Measurements from ENCODE around the gene ABCA2. TPM values are rescaled to one million over a fixed set of nuclear protein-coding genes. Genes with fewer than 3 reads are reported as not detected.

Gene ABCA2
- total RNA-seq, 1 donor from 2014 or later = 55.1 TPM

GRCh38 chr9:137062384-137062783, 34.3 kb upstream of the ABCA2 start:
- no peak for DNase-seq (ENCODE audit: extremely low spot score, unreplicated experiment)
- Mint-ChIP-seq H3K9me3 (ENCODE audit: unreplicated experiment) (no peaks in the 10 kb centered on the region), H3K4me1 (ENCODE audit: unreplicated experiment) (peaks cover 8% of the 10 kb centered on the region), H3K4me3 (ENCODE audit: unreplicated experiment) (no peak overlapping the region), H3K27ac (ENCODE audit: unreplicated experiment) (no peak overlapping the region), H3K27me3 (ENCODE audit: unreplicated experiment) (no peaks in the 10 kb centered on the region), H3K36me3 (ENCODE audit: unreplicated experiment) (no peaks in the 10 kb centered on the region)
- TF ChIP-seq, protein P1, sequence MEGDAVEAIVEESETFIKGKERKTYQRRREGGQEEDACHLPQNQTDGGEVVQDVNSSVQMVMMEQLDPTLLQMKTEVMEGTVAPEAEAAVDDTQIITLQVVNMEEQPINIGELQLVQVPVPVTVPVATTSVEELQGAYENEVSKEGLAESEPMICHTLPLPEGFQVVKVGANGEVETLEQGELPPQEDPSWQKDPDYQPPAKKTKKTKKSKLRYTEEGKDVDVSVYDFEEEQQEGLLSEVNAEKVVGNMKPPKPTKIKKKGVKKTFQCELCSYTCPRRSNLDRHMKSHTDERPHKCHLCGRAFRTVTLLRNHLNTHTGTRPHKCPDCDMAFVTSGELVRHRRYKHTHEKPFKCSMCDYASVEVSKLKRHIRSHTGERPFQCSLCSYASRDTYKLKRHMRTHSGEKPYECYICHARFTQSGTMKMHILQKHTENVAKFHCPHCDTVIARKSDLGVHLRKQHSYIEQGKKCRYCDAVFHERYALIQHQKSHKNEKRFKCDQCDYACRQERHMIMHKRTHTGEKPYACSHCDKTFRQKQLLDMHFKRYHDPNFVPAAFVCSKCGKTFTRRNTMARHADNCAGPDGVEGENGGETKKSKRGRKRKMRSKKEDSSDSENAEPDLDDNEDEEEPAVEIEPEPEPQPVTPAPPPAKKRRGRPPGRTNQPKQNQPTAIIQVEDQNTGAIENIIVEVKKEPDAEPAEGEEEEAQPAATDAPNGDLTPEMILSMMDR (IDR thresholded peaks at IDR 0.05) = no peak

DNA sequence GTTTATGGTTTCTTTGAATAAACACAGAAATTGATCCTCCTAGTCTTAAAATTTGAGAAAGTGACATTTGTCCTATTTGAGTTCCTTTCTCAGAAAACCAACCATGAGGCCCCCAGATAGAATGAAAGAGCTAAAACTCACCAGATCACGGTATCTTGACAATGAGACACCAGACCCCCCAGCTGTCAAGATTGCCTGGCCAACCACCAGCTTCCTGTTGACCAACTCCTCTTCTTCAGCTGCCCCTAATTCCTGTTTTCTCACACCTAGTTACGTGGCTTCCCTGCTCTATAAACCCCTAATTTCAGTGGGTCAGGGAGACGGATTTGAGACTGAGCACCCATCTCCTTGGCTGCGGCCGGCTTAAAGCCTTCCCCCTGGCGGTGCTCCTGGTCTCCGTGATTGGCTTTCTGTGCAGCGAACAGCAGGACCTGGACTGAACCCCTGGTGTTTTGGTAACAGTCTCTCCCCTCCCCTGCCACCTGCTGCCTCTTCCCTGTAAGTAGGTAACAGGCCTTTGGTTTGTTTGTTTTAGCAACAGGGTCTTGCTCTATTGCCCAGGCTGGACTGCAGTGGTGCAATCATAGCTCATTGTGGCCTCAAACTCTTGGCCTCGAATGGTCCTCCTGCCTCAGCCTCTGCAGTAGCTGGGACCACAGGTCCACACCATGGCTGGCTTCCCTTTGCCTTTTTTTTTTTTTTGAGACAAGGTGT, 30.6 kb upstream of the ABCA2 start:
- TF ChIP-seq, protein P1 (IDR thresholded peaks at IDR 0.05) = no peak

DNA sequence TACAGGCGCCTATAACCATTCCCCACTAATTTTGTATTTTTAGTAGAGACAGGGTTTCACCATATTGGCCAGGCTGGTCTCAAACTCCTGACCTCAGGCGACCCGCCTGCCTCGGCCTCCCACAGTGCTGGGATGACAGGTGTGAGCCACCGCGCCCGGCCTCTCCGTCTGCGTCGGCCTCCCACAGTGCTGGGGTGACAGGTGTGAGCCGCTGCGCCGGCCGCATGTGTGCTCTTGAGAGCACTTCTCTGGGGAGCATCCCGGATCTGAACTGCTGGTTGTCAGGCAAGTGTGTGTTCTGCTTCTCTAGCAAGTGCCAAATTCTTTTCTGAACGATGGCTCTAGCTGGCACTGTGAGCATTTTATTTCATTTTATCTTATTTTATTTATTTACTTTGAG, 29.5 kb upstream of the ABCA2 start:
- Mint-ChIP-seq H3K36me3 (ENCODE audit: unreplicated experiment) (no peaks in the 10 kb centered on the region), H3K27me3 (ENCODE audit: unreplicated experiment) (peaks cover 5% of the 10 kb centered on the region), H3K4me3 (ENCODE audit: unreplicated experiment) (no peak overlapping the region)

More for the DNA sequence above, 30.6 kb upstream of the ABCA2 start:
- Mint-ChIP-seq H3K27me3 (ENCODE audit: unreplicated experiment) (no peaks in the 10 kb centered on the region), H3K27ac (ENCODE audit: unreplicated experiment) (no peak overlapping the region), H3K4me1 (ENCODE audit: unreplicated experiment) (peaks cover 25% of the 10 kb centered on the region), H3K36me3 (ENCODE audit: unreplicated experiment) (no peaks in the 10 kb centered on the region), H3K9me3 (ENCODE audit: unreplicated experiment) (no peaks in the 10 kb centered on the region), H3K4me3 (ENCODE audit: unreplicated experiment) (no peak overlapping the region)
- no peak for DNase-seq (ENCODE audit: extremely low spot score, unreplicated experiment)

DNA sequence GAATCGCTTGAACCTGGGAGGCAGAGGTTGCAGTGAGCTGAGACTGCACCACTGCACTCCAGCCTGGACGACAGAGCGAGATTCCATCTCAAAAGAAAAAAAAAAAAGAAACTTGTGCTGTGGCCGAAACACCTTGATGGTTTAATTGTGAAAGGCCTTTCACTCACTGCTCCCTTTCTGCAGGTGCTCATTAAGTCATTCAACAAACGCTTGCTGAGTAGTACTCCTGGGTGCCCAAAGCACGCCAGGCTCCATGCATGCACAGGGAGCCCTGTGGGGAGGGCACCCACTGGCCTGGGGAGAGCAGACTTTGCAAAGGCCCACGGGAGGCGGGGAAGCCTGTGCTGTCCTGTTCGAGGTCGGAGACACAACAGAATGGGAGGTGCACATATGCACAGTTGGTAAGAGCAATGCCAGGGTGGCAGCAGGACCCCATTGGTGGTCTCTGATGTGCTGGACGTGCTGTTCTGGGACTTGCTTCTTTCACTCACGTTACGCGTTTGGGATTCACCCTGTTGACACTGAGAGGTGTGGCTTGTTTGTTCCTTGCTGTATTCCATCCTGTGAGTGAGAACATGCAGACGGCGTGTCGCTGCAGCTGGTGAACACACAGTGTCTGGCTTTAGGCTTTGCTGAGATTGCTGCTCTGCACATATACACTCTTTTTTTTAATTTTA, 28.8 kb upstream of the ABCA2 start:
- TF ChIP-seq, protein P1 (IDR thresholded peaks at IDR 0.05) = no peak
- Mint-ChIP-seq H3K27ac (ENCODE audit: unreplicated experiment) (no peak overlapping the region), H3K36me3 (ENCODE audit: unreplicated experiment) (no peaks in the 10 kb centered on the region), H3K9me3 (ENCODE audit: unreplicated experiment) (no peaks in the 10 kb centered on the region), H3K4me1 (ENCODE audit: unreplicated experiment) (peaks cover 25% of the 10 kb centered on the region), H3K27me3 (ENCODE audit: unreplicated experiment) (peaks cover 5% of the 10 kb centered on the region), H3K4me3 (ENCODE audit: unreplicated experiment) (no peak overlapping the region)
- no peak for DNase-seq (ENCODE audit: extremely low spot score, unreplicated experiment)

More for the DNA sequence above, 29.5 kb upstream of the ABCA2 start:
- TF ChIP-seq, protein P1 (IDR thresholded peaks at IDR 0.05) = no peak
- DNase-seq (ENCODE audit: extremely low spot score, unreplicated experiment) = no peak
- no peaks in the 10 kb centered on the region for H3K9me3 Mint-ChIP-seq (ENCODE audit: unreplicated experiment)
- H3K4me1 Mint-ChIP-seq (ENCODE audit: unreplicated experiment) = peaks cover 25% of the 10 kb centered on the region
- no peak overlapping the region for H3K27ac Mint-ChIP-seq (ENCODE audit: unreplicated experiment)

Data from osteocyte (in vitro differentiated cells).